GM21576 (cell line): ENCODE results near the gene BICRAL.
"Not testable (repeated sequence)": the region's sequence is repeated elsewhere in the genome, so short reads cannot be mapped to it uniquely, and the experiment has no call there.

ENCODE experiments used
- ATAC-seq: cut with Tn5 transposase; IDR thresholded peaks from one replicate; pipeline ENCODE4 v1.9.1; 2021; ENCODE audit warnings: mild to moderate bottlenecking, moderate library complexity; ENCODE audit not compliant: unreplicated experiment

BICRAL gene

GRCh38 chr6:42841844-42842584 is 60.2 kb downstream of the BICRAL start:
- no peak for ATAC-seq

- no peak for ATAC-seq
Measured at GRCh38 chr6:42845327-42845694, 63.5 kb downstream of the BICRAL start.

- no peak for ATAC-seq
Measured at GRCh38 chr6:42846505-42846904, 64.7 kb downstream of the BICRAL start.

GRCh38 chr6:42848700-42849099 is 66.8 kb downstream of the BICRAL start:
- no peak for ATAC-seq

GRCh38 chr6:42851599-42851998 is 69.7 kb downstream of the BICRAL start:
- no peak for ATAC-seq

GRCh38 chr6:42860036-42860435 is 78.2 kb downstream of the BICRAL start:
- ATAC-seq: no peak

GRCh38 chr6:42860481-42860880 is 78.6 kb downstream of the BICRAL start:
- no peak for ATAC-seq

- ATAC-seq: no peak
Measured at GRCh38 chr6:42864602-42865001, 82.8 kb downstream of the BICRAL start.

GRCh38 chr6:42870145-42870936 is 88.5 kb downstream of the BICRAL start:
- no peak for ATAC-seq

- no peak for ATAC-seq
Measured at GRCh38 chr6:42871711-42872110, 89.9 kb downstream of the BICRAL start.

- ATAC-seq: no peak
Measured at GRCh38 chr6:42873313-42873712, 91.5 kb downstream of the BICRAL start.

- ATAC-seq: no peak
Measured at GRCh38 chr6:42877695-42878094, 95.8 kb downstream of the BICRAL start.

GRCh38 chr6:42879372-42880239 is 97.8 kb downstream of the BICRAL start, which contains the start of gene RPL7L1:
TSS of gene RPL7L1 (plus strand) at chr6:42879616. CDS start at chr6:42879911, 295 bp downstream.
- ATAC-seq: peak; percentile 83

GRCh38 chr6:42880240-42880817 is 98.5 kb downstream of the BICRAL start:
- ATAC-seq: not testable (repeated sequence)

GRCh38 chr6:42880871-42881270 is 99.0 kb downstream of the BICRAL start:
- ATAC-seq: not testable (repeated sequence)

- no peak for ATAC-seq
Measured at GRCh38 chr6:42885702-42886101, 103.8 kb downstream of the BICRAL start.

GRCh38 chr6:42888201-42888600 is 106.3 kb downstream of the BICRAL start:
- ATAC-seq: not testable (repeated sequence)

GRCh38 chr6:42889815-42890214 is 108.0 kb downstream of the BICRAL start:
- no peak for ATAC-seq

GRCh38 chr6:42890311-42891198 is 108.7 kb downstream of the BICRAL start:
- ATAC-seq: peak; percentile 88

- no peak for ATAC-seq
Measured at GRCh38 chr6:42891199-42891722, 109.4 kb downstream of the BICRAL start.
